ENCODE measurements around the gene MRPL32.

GRCh38 chr7:42924223-42924838 lies 7.8 kb upstream of the MRPL32 start:
- TF ChIP-seq CTCF (IDR thresholded peaks at IDR 0.05; ENCODE audit: low read length), result no peak
- no peak for TF ChIP-seq EZH2 (IDR thresholded peaks at IDR 0.05; ENCODE audit: borderline replicate concordance, low read length)
